K562 (cell line): Measurements from ENCODE around the gene SPATA19. TPM values are rescaled to one million over a fixed set of nuclear protein-coding genes. Genes with fewer than 3 reads are reported as not detected.

Experiments
- ATAC-seq: fragments of 200-7000 bp; cut with Tn5 transposase; 3 replicates; pipeline ENCODE4 v1.9.1; 2020; ENCODE audit warnings: moderate library complexity
- BruUV-seq: library from RNA; stranded (reverse); fragments of 400-500 nt; replicated peaks from 2 replicates; lab custom pipeline; 2021; lab: Mats Ljungman, UMichigan
- CTCF ChIA-PET: fragments of 300-600 bp; formaldehyde crosslinking; extraction: SDS; loops from one replicate; lab custom pipeline; 2021; ENCODE audit warnings: low intra/inter-chr PET ratio; lab: Yijun Ruan, JAX
- POLR2A ChIA-PET: fragments of 300-600, 350-650 bp; sonication (Branson Sonifier 250); formaldehyde crosslinking; extraction: SDS; loops from one replicate; lab custom pipeline; 2021; ENCODE audit warnings: antibody characterized with exemption, inconsistent platforms; lab: Yijun Ruan, JAX
- DNase-seq, 4 experiments: peaks; one replicate each; pipeline versions ENCODE4 v3.0.0 to v3.0.0-alpha.2; 2011 to 2018; ENCODE audit warnings: low spot score in 3 of 4, mixed read lengths in 3 of 4; ENCODE audit errors: extremely low read depth in 1 of 4
- FAIRE-seq: peaks from 2 replicates; lab custom pipeline; 2011; peaks lifted over from hg19 to GRCh38; lab: Jason Lieb, UNC
- H2AFZ ChIP-seq: 2 replicates; pipeline ENCODE4 v1.6.0; 2011; ENCODE audit warnings: low read depth, low read length, control low read depth, inconsistent platforms
- H3K27ac ChIP-seq: fragments of 200-600 bp; 3 replicates; pipeline ENCODE4 v1.8.0; 2011; ENCODE audit warnings: low read depth, mild to moderate bottlenecking, control low read depth, inconsistent platforms, low read length, moderate library complexity, mixed read lengths; ENCODE audit errors: extremely low read depth
- H3K27me3 ChIP-seq, 2 experiments: fragments of 300-600 bp in 1 of 2; 2 replicates in 1 of 2; 3 replicates in 1 of 2; pipeline versions ENCODE4 v1.6.0 to v1.8.0; 2011; ENCODE audit warnings: inconsistent platforms in 2 of 2, low read length in 2 of 2, mild to moderate bottlenecking in 1 of 2, mixed read lengths in 1 of 2, moderate library complexity in 1 of 2; ENCODE audit not compliant: control insufficient read depth in 2 of 2, insufficient read depth in 2 of 2
- H3K36me3 ChIP-seq: fragments of 300-600 bp; 3 replicates; pipeline ENCODE4 v1.8.0; 2011; ENCODE audit warnings: mild to moderate bottlenecking, low read length, inconsistent platforms; ENCODE audit not compliant: control insufficient read depth, insufficient read depth
- H3K4me1 ChIP-seq, 2 experiments: fragments of 200-600 bp in 1 of 2; replicated peaks in 1 of 2; 2 replicates in 1 of 2; 3 replicates in 1 of 2; pipeline versions ENCODE4 v1.5.1 to v1.8.0; 2011; ENCODE audit warnings: inconsistent platforms in 2 of 2, low read length in 2 of 2, mild to moderate bottlenecking in 1 of 2, mixed read lengths in 1 of 2, moderate library complexity in 1 of 2; ENCODE audit not compliant: control insufficient read depth in 2 of 2, insufficient read depth in 2 of 2
- H3K4me2 ChIP-seq: 2 replicates; pipeline ENCODE4 v1.6.1; 2011; ENCODE audit warnings: low read length, control low read depth, inconsistent platforms, mixed read lengths; ENCODE audit not compliant: insufficient read depth
- H3K4me3 ChIP-seq: fragments of 200-600 bp; sonication (generic), shearing (Covaris generic); 2 replicates; pipeline ENCODE4 v1.5.1; 2016; ENCODE audit warnings: control low read depth, inconsistent platforms
- H3K79me2 ChIP-seq: fragments of 200-600 bp; 3 replicates; pipeline ENCODE4 v1.8.0; 2011; ENCODE audit warnings: low read length, inconsistent platforms; ENCODE audit not compliant: control insufficient read depth, insufficient read depth
- H3K9ac ChIP-seq, 2 experiments: 2 replicates each; pipeline versions ENCODE4 v1.6.0 to v1.6.1; 2011; ENCODE audit warnings: low read depth in 2 of 2, low read length in 2 of 2, control low read depth in 1 of 2, inconsistent platforms in 1 of 2, mild to moderate bottlenecking in 1 of 2, mixed read lengths in 1 of 2; ENCODE audit not compliant: insufficient read depth in 1 of 2
- H3K9me1 ChIP-seq: one replicate; pipeline ENCODE4 v1.6.0; 2011; ENCODE audit warnings: inconsistent platforms, mild to moderate bottlenecking, low read length, moderate library complexity; ENCODE audit not compliant: control insufficient read depth, insufficient read depth
- H3K9me3 ChIP-seq: replicated peaks from 2 replicates; pipeline ENCODE4 v1.5.1; 2011; ENCODE audit warnings: low read depth, low read length, inconsistent platforms; ENCODE audit not compliant: control insufficient read depth, insufficient read depth
- H4K20me1 ChIP-seq: replicated peaks from 2 replicates; pipeline ENCODE4 v1.6.1; 2011; ENCODE audit warnings: low read length, inconsistent platforms, mixed read lengths; ENCODE audit not compliant: control insufficient read depth, insufficient read depth
- CTCF ChIP-seq, 3 experiments: IDR thresholded peaks in 2 of 3; conservative IDR thresholded peaks in 1 of 3; 2 replicates each; pipeline ENCODE4 v1.5.1; 2011 to 2012; ENCODE audit warnings: low read length in 3 of 3, mild to moderate bottlenecking in 3 of 3, control low read depth in 2 of 3, improper control_type of control experiment in 1 of 3, inconsistent platforms in 1 of 3, low read depth in 1 of 3, mixed read lengths in 1 of 3, moderate library complexity in 1 of 3; ENCODE audit not compliant: insufficient read depth in 2 of 3
- HMG20A ChIP-seq: fragments of 450-650 bp; formaldehyde crosslinking; conservative IDR thresholded peaks from 2 replicates; pipeline ENCODE4 v1.4.0; 2020; ENCODE audit warnings: mild to moderate bottlenecking, mixed read lengths
- HNRNPUL1 ChIP-seq: fragments of 200-400 bp; formaldehyde crosslinking; IDR thresholded peaks from 2 replicates; pipeline ENCODE4 v1.6.1; 2017; ENCODE audit warnings: low read length
- KLF13 ChIP-seq: fragments of 450-650 bp; IDR thresholded peaks from 2 replicates; pipeline ENCODE4 v1.6.1; 2016; ENCODE audit warnings: missing genetic modification characterization, low read depth, mild to moderate bottlenecking, missing compliant biosample characterization, moderate library complexity, borderline replicate concordance
- MIER1 ChIP-seq: fragments of 450-650 bp; IDR thresholded peaks from 2 replicates; pipeline ENCODE4 v1.6.1; 2016; ENCODE audit warnings: antibody characterized with exemption, mild to moderate bottlenecking, low read depth
- RAD21 ChIP-seq, 2 experiments: fragments of 250-450 bp in 1 of 2; fragments of 450-650 bp in 1 of 2; sonication (Bioruptor Pico) in 1 of 2; formaldehyde crosslinking in 1 of 2; IDR thresholded peaks in 1 of 2; conservative IDR thresholded peaks in 1 of 2; 2 replicates each; pipeline versions ENCODE4 v1.4.0 to v1.8.0; 2020 to 2022; ENCODE audit warnings: mild to moderate bottlenecking in 2 of 2, moderate library complexity in 1 of 2
- SMARCC2 ChIP-seq: fragments of 450-650 bp; IDR thresholded peaks from 2 replicates; pipeline ENCODE4 v1.6.1; 2017; ENCODE audit warnings: antibody characterized with exemption, moderate library complexity, mild to moderate bottlenecking, low read depth
- TRIM24 ChIP-seq, 2 experiments: fragments of 450-650 bp; IDR thresholded peaks; 2 replicates each; pipeline ENCODE4 v1.6.1; 2016
- ZBTB11 ChIP-seq, 3 experiments: fragments of 200-800 bp in 1 of 3; fragments of 250-450 bp in 1 of 3; fragments of 450-650 bp in 1 of 3; sonication (Bioruptor Pico) in 1 of 3; sonication (Bioruptor generic) in 1 of 3; formaldehyde crosslinking in 1 of 3; IDR thresholded peaks; 2 replicates each; pipeline versions ENCODE4 v1.6.1 to v1.8.0; 2016 to 2022; ENCODE audit warnings: mild to moderate bottlenecking in 2 of 3, missing genetic modification characterization in 2 of 3, missing compliant biosample characterization in 1 of 3, moderate library complexity in 1 of 3
- ZNF143 ChIP-seq: sonication (generic); formaldehyde crosslinking; IDR thresholded peaks from 2 replicates; pipeline ENCODE4 v1.9.0; 2022; ENCODE audit warnings: mild to moderate bottlenecking, missing genetic modification reagents
- ZNF764 ChIP-seq: fragments of 250-450 bp; sonication (Bioruptor Pico); IDR thresholded peaks from 2 replicates; pipeline ENCODE4 v1.4.0; 2020; ENCODE audit warnings: low read depth, mild to moderate bottlenecking, moderate library complexity
- ZZZ3 ChIP-seq: fragments of 450-650 bp; IDR thresholded peaks from 2 replicates; pipeline ENCODE4 v1.6.1; 2016; ENCODE audit warnings: antibody characterized with exemption, mild to moderate bottlenecking, moderate library complexity
- WGBS: fragments of 100-300 bp; shearing (Covaris generic); methylation state at CpG from one replicate; pipeline ENCODE4 v1.1.6; 2016; ENCODE audit warnings: low coverage, mixed read lengths; ENCODE audit not compliant: insufficient coverage; ENCODE audit errors: missing lambda C conversion rate; 5-methylcytosine and 5-hydroxymethylcytosine counted together
- in situ Hi-C: fragments of 300-500 bp; cut with MboI; formaldehyde crosslinking; loops from 4 replicates; pipeline ENCODE4 v1.15.0; 2018; ENCODE audit warnings: inconsistent platforms, mixed read lengths
- intact Hi-C: fragments of 100-400 bp; cut with micrococcal nuclease; formaldehyde crosslinking; loops from 2 replicates; pipeline ENCODE4 v1.14.2; 2022
- polyA plus RNA-seq, 8 experiments: library from polyadenylated mRNA; depleted of rRNA in 4 of 8; stranded (reverse) in 5 of 8; unstranded in 3 of 8; fragments of >200 nt; fragmentation: Nextera tagmentation in 2 of 8; fragmentation: Illumina TruSeq in 1 of 8; extraction: Ambion mirVana in 2 of 8; extraction: Trizol in 1 of 8; gene quantifications; 2 replicates each; pipeline versions ENCODE4 v1.2.1 to v1.2.3, GENCODE V29; 2011 to 2014; ENCODE audit warnings: inconsistent platforms in 1 of 8, missing spikeins in 1 of 8
- total RNA-seq, 7 experiments: library from RNA; depleted of rRNA in 6 of 7; stranded (reverse); fragments of >200 nt in 6 of 7; fragmentation: Illumina TruSeq in 2 of 7; extraction: Trizol in 2 of 7; gene quantifications; 2 replicates each; pipeline versions ENCODE4 v1.2.1 to v1.2.3, GENCODE V29; 2011 to 2021; ENCODE audit warnings: low replicate concordance in 1 of 7

Gene SPATA19
- total and polyA plus RNA-seq, 9 of the 15 experiments (the other 6 are each of a cell fraction or from before 2014, with no cell fraction given) = not detected

GRCh38 chr11:133844217-133844616, 1.1 kb downstream of the SPATA19 start (continued):
- TF ChIP-seq RAD21 (CRISPR knock-in tag; conservative IDR thresholded peaks at IDR 0.05 in 1 of 2, IDR thresholded peaks at IDR 0.05 in 1 of 2) (no peak), HMG20A (no peak), TRIM24 (IDR thresholded peaks at IDR 0.05) (no peak), SMARCC2 (no peak), KLF13 (tag) (no peak)
- TF ChIP-seq, all 486 proteins: peak for 0

GRCh38 chr11:133843454-133843987, 1.8 kb downstream of the SPATA19 start:
- no peak for FAIRE-seq
- intact Hi-C loops (no loop called here), in situ Hi-C loops (loop anchor here (25.0 kb wide), 1 partner anchor 706 kb away; no protein-coding TSS in a partner anchor)
- WGBS = 1% methylated on average over 13 of the region's 13 CpGs
- POLR2A ChIA-PET = interaction anchor here (0.7 to 0.8 kb wide), 2 partner anchors 12 to 801 kb away, joined by 3 read pairs; no protein-coding TSS in a partner anchor
- BruUV-seq = no TSS peak
- Histone ChIP-seq H3K9ac (no peak overlapping the region), H3K79me2 (no peaks in the 10 kb centered on the region), H3K9me3 (no peaks in the 10 kb centered on the region), H3K27me3 (no peaks in the 10 kb centered on the region), H3K4me3 (no peak overlapping the region), H3K27ac (no peak overlapping the region), H3K36me3 (no peaks in the 10 kb centered on the region), H2AFZ (no peak overlapping the region), H3K9me1 (no peaks in the 10 kb centered on the region), H3K4me2 (no peak overlapping the region), H4K20me1 (no peaks in the 10 kb centered on the region), H3K4me1 (no peaks in the 10 kb centered on the region)
- no peak for ATAC-seq
- CTCF ChIA-PET = no interaction called here
- TF ChIP-seq ZNF143 (no peak), ZZZ3 (no peak), ZBTB11 (CRISPR knock-in tag; IDR thresholded peaks at IDR 0.05) (no peak), CTCF (IDR thresholded peaks at IDR 0.05 in 2 of 3, conservative IDR thresholded peaks at IDR 0.05 in 1 of 3; ENCODE audit: insufficient read depth in 2 of 3, low read depth in 1 of 3, low read length in 3 of 3) (no peak), ZNF764 (CRISPR knock-in tag) (no peak), MIER1 (no peak), HNRNPUL1 (no peak)
- no peak for DNase-seq
